Upper lobe of right lung (tissue), 1 donor: ENCODE data around the gene DNPH1. TPM values are rescaled to one million over a fixed set of nuclear protein-coding genes. Genes with fewer than 3 reads are reported as not detected.

ENCODE experiments used
- ATAC-seq: fragments of 200-7000 bp; cut with Tn5 transposase; one replicate; pipeline ENCODE4 v1.9.1; 2020; ENCODE audit warnings: mild to moderate bottlenecking, moderate library complexity
- DNase-seq: peaks from one replicate; pipeline ENCODE4 v3.0.0-alpha.2; 2020
- H3K27ac ChIP-seq: fragments of 200-600 bp; one replicate; pipeline ENCODE4 v1.8.0; 2022
- H3K27me3 ChIP-seq: fragments of 200-600 bp; one replicate; pipeline ENCODE4 v1.8.0; 2022; ENCODE audit warnings: mild to moderate bottlenecking
- H3K36me3 ChIP-seq: fragments of 200-600 bp; one replicate; pipeline ENCODE4 v1.8.0; 2022
- H3K4me1 ChIP-seq: fragments of 200-600 bp; one replicate; pipeline ENCODE4 v1.8.0; 2022
- H3K4me3 ChIP-seq: fragments of 200-600 bp; one replicate; pipeline ENCODE4 v1.8.0; 2022; ENCODE audit warnings: mild to moderate bottlenecking
- H3K9me3 ChIP-seq: fragments of 200-600 bp; one replicate; pipeline ENCODE4 v1.8.0; 2022
- intact Hi-C: fragments of 100-400 bp; cut with DNase I; formaldehyde crosslinking; loops from one replicate; pipeline ENCODE4 v1.11.0; 2022
- long read RNA-seq: library from polyadenylated mRNA; unstranded; transcript quantifications from one replicate; pipeline ENCODE4 v2.0.0, GENCODE V29; 2021
- total RNA-seq: library from RNA; stranded (reverse); fragmentation: NEBNext Ultra II Directional; extraction: Animal tissue kit (Norgen Biotek cat#: 25700); gene quantifications from one replicate; pipeline ENCODE4 v1.2.1, GENCODE V29; 2021
- TF ChIP-seq, protein P1 (sequence below): fragments of 200-600 bp; IDR thresholded peaks from one replicate; pipeline ENCODE4 v1.8.0; 2022; ENCODE audit warnings: antibody characterized with exemption
- donor health status: DM: no; HTN: yes; CAD: no; lungs with severe emphysema.

DNPH1 gene, protein sequence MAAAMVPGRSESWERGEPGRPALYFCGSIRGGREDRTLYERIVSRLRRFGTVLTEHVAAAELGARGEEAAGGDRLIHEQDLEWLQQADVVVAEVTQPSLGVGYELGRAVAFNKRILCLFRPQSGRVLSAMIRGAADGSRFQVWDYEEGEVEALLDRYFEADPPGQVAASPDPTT
- 27.6 TPM for total RNA-seq
- long read RNA-seq, transcript DNPH1-201 (4 exons, 657 nt) = major isoform, 22 of 26 reads
- long read RNA-seq, partial matches to known transcripts = 1 of 26 reads
- long read RNA-seq, other reads (novel, unspliced or antisense) = 0 of 26 reads

DNA sequence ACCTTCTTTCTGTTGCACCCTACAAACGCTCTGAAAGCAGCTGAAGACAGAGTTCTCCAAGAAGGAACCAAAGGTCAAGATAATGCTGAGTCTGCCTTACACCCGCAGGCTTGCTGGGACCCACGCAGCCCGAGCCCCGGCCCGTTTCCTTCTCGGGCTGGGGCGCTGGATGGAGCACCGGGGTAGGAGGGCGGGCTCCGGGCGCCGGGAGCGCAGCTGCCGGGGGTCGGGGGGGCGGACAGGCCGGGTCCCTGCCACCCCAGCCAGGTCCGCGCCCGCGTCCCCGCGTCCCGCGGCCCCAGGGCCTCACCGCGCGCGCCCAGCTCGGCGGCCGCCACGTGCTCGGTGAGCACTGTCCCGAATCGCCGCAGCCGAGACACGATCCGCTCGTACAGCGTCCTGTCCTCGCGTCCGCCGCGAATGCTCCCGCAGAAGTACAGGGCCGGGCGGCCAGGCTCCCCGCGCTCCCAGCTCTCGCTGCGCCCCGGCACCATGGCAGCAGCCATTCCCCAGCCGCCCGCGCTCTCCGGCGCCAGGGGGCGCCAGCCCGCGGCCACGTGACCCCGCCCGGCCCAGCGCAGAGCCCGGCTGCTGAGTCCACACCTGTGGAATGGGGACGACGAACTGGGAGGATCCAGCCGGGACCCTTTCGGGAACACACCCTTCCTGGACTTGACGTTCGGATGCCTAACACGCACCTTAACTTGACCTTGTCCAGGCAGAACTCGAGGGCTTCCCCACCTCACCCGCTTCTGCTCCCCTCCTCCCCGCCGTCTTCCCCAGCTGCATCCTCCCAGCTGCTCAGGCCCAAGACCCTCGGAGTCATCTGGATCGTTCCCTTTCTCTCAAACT is at the start of gene DNPH1:
DNPH1 (minus strand) TSS at position 531 of the 852 bp plus-strand sequence; CDS start at position 506, 25 bp downstream.
- H3K4me3 ChIP-seq = peak within 1 kb of the TSS; percentile 62
- H3K27ac ChIP-seq = peak within 1 kb of the TSS; percentile 58
- H3K4me1 ChIP-seq = peaks cover 17% of the 10 kb centered on the region
- intact Hi-C loops = no loop called here
- no peaks in the 10 kb centered on the region for H3K9me3 ChIP-seq
- TF ChIP-seq, protein P1, sequence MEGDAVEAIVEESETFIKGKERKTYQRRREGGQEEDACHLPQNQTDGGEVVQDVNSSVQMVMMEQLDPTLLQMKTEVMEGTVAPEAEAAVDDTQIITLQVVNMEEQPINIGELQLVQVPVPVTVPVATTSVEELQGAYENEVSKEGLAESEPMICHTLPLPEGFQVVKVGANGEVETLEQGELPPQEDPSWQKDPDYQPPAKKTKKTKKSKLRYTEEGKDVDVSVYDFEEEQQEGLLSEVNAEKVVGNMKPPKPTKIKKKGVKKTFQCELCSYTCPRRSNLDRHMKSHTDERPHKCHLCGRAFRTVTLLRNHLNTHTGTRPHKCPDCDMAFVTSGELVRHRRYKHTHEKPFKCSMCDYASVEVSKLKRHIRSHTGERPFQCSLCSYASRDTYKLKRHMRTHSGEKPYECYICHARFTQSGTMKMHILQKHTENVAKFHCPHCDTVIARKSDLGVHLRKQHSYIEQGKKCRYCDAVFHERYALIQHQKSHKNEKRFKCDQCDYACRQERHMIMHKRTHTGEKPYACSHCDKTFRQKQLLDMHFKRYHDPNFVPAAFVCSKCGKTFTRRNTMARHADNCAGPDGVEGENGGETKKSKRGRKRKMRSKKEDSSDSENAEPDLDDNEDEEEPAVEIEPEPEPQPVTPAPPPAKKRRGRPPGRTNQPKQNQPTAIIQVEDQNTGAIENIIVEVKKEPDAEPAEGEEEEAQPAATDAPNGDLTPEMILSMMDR = peak; percentile 92
- peak; percentile 92 for DNase-seq
- peaks cover 8% of the 10 kb centered on the region for H3K27me3 ChIP-seq
- peak; percentile 98 for ATAC-seq
- H3K36me3 ChIP-seq = no peaks in the 10 kb centered on the region

GRCh38 chr6:43278524-43279078 is 49.3 kb upstream of the DNPH1 start:
- H3K36me3 ChIP-seq = no peaks in the 10 kb centered on the region
- peaks cover 32% of the 10 kb centered on the region for H3K27me3 ChIP-seq
- no peak overlapping the region for H3K27ac ChIP-seq
- TF ChIP-seq, protein P1 = no peak
- intact Hi-C loops = no loop called here
- no peaks in the 10 kb centered on the region for H3K9me3 ChIP-seq
- ATAC-seq = no peak
- no peak for DNase-seq
- H3K4me3 ChIP-seq = no peak overlapping the region
- H3K4me1 ChIP-seq = no peaks in the 10 kb centered on the region

- H3K27me3 ChIP-seq = peaks cover 25% of the 10 kb centered on the region
- intact Hi-C loops = no loop called here
- DNase-seq = no peak
- no peak overlapping the region for H3K4me3 ChIP-seq
- no peaks in the 10 kb centered on the region for H3K9me3 ChIP-seq
- no peak overlapping the region for H3K27ac ChIP-seq
- TF ChIP-seq, protein P1 = no peak
- no peaks in the 10 kb centered on the region for H3K4me1 ChIP-seq
- H3K36me3 ChIP-seq = no peaks in the 10 kb centered on the region
- ATAC-seq = no peak
These were observed 48.6 kb upstream of the DNPH1 start for GRCh38 chr6:43277643-43278523.

DNA sequence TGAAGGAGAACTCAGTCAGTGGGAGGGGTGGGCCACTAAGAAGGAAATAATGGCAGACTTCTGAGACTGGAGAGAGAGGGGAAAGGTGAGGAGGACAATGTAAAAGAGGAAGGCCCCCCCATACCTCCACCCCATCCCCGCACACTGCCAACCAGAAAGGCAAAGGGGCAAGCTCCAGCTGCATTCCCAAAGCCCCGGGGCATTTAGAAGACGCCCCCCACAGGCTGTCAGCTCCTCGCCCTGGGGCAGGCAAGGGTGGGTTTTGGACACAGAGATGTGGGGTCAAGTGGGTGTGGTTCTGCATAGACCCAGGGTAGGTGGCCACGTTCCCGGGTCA is 48.0 kb upstream of the DNPH1 start:
- Histone ChIP-seq H3K4me1 (no peaks in the 10 kb centered on the region), H3K4me3 (no peak overlapping the region), H3K9me3 (no peaks in the 10 kb centered on the region), H3K27me3 (peaks cover 25% of the 10 kb centered on the region), H3K36me3 (no peaks in the 10 kb centered on the region), H3K27ac (no peak overlapping the region)
- DNase-seq (no peak), ATAC-seq (no peak)
- TF ChIP-seq, protein P1 = no peak
- intact Hi-C loops = no loop called here

DNA sequence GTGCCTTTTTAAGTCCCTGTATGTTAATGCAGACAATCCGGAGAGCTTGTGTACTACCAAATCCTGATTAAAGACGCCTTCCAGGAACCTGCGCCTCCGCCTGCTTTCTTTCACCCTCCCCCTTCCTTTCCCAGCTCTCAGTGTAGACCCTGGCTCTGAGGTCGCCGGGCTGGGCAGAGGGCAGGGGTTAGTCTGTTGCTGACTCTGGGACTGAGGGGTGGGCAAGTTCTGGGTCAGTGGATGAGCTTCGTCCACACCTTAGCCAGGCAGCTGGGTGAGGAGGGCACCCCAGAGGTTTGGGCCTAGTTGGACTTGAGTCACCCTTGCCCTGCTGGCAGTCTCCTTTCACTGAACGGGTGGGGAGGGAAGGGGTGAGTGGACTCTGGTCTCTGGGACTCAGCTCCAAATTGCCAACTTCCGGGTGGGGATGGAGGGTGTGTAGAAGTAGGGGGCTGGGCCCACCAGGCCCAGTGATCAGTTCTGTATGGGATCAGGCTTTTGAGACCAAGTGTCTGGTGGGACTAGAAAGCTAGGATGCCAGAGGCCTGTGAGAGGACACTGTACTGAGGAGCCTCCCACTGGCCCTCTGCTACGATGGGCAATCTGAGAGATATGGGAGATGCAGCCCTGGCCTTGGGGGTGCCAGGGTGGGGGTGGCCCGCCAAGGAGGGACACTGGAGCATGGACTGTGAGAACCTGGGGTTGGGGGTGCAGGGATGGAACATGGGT is 47.5 kb upstream of the DNPH1 start:
- ATAC-seq (no peak), DNase-seq (no peak)
- peaks cover 25% of the 10 kb centered on the region for H3K27me3 ChIP-seq
- peak overlapping the region; percentile 42 for H3K4me3 ChIP-seq
- TF ChIP-seq, protein P1 = no peak
- no peaks in the 10 kb centered on the region for H3K36me3 ChIP-seq
- intact Hi-C loops = no loop called here
- H3K9me3 ChIP-seq = no peaks in the 10 kb centered on the region
- no peak overlapping the region for H3K27ac ChIP-seq
- no peaks in the 10 kb centered on the region for H3K4me1 ChIP-seq
